Measurements from ENCODE around the gene VPS16.

VPS16 gene

DNA sequence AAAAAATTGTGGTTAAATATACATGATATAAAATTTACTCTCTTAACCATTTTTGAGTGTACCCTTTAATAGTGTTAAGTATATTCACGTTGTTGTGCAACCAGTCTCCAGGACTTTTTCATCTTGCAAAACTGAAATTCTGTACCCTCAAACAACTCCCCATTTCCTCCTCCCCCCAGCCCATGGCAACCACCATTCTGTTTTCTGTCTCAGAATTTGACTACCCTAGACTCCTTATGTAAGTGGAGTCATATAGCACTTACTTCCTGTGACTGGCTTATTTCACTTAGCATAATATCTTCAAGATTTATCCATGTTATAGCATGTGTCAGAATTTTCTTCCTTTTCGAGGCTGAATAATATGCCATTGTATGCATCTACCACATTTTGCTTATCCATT, 5.1 kb downstream of the VPS16 start:
- no peak for DNase-seq (ENCODE audit: low read depth)
- TF ChIP-seq, protein P1, sequence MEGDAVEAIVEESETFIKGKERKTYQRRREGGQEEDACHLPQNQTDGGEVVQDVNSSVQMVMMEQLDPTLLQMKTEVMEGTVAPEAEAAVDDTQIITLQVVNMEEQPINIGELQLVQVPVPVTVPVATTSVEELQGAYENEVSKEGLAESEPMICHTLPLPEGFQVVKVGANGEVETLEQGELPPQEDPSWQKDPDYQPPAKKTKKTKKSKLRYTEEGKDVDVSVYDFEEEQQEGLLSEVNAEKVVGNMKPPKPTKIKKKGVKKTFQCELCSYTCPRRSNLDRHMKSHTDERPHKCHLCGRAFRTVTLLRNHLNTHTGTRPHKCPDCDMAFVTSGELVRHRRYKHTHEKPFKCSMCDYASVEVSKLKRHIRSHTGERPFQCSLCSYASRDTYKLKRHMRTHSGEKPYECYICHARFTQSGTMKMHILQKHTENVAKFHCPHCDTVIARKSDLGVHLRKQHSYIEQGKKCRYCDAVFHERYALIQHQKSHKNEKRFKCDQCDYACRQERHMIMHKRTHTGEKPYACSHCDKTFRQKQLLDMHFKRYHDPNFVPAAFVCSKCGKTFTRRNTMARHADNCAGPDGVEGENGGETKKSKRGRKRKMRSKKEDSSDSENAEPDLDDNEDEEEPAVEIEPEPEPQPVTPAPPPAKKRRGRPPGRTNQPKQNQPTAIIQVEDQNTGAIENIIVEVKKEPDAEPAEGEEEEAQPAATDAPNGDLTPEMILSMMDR (IDR thresholded peaks at IDR 0.05; ENCODE audit: insufficient read depth, low read depth, low read length, missing control alignments) = no peak

GRCh38 chr20:2846698-2847097, 6.2 kb downstream of the VPS16 start:
- TF ChIP-seq, protein P1 (IDR thresholded peaks at IDR 0.05; ENCODE audit: insufficient read depth, low read depth, low read length, missing control alignments) = no peak
- H3K4me3 ChIP-seq (ENCODE audit: low read length) = no peak overlapping the region
- DNase-seq (ENCODE audit: low read depth) = no peak

More for the DNA sequence above, 5.1 kb downstream of the VPS16 start:
- no peak overlapping the region for H3K4me3 ChIP-seq (ENCODE audit: low read length)

- TF ChIP-seq, protein P1 (IDR thresholded peaks at IDR 0.05; ENCODE audit: insufficient read depth, low read depth, low read length, missing control alignments) = no peak
- no peak for DNase-seq (ENCODE audit: low read depth)
Measured at GRCh38 chr20:2847802-2848201, 7.3 kb downstream of the VPS16 start.

DNA sequence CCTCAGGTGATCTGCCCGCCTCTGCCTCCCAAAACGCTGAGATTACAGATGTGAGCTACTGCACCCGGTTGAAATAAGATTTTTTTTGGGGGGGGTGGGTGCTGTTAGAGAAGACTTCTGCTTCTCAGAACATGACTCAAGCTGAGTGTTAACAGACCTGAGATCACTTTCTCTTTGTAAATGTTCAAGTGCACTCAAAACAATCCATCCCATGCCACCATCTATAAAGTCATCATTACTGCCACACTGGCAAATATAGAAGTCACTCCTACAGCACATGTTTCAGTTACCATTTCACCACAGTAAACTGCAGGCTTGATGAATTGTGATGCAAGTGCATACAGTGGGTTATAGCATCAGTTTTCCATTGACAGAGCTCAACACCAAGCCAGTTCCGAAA, 9.0 kb downstream of the VPS16 start:
- H3K4me3 ChIP-seq (ENCODE audit: low read length) = no peak overlapping the region

More at GRCh38 chr20:2847802-2848201, 7.3 kb downstream of the VPS16 start:
- no peak overlapping the region for H3K4me3 ChIP-seq (ENCODE audit: low read length)

DNA sequence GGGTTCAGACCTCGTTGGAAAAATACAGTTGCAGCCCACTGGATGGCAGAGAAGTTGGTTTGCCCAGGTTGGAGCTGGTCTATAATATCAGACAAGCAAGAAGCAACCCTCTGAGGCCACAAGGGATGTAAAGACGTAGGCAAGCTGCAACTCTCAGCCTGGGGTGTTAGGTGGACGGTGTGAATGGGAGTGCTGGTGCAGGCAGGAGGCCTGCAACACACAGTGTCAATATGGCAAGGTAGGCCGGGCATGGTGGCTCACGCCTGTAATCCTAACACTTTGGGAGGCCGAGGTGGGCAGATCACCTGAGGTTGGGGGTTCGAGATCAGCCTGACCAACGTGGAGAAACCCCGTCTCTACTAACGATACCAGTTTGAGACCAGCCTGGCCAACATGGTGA, 10.5 kb downstream of the VPS16 start:
- DNase-seq (ENCODE audit: low read depth) = no peak

More for the DNA sequence above, 9.0 kb downstream of the VPS16 start:
- TF ChIP-seq, protein P1 (IDR thresholded peaks at IDR 0.05; ENCODE audit: insufficient read depth, low read depth, low read length, missing control alignments) = no peak
- no peak for DNase-seq (ENCODE audit: low read depth)

GRCh38 chr20:2858591-2858990, 18.0 kb downstream of the VPS16 start:
- no peak for DNase-seq (ENCODE audit: low read depth)
- TF ChIP-seq, protein P1 (IDR thresholded peaks at IDR 0.05; ENCODE audit: insufficient read depth, low read depth, low read length, missing control alignments) = no peak
- H3K4me3 ChIP-seq (ENCODE audit: low read length) = no peak overlapping the region

More for the DNA sequence above, 10.5 kb downstream of the VPS16 start:
- H3K4me3 ChIP-seq (ENCODE audit: low read length) = no peak overlapping the region
- TF ChIP-seq, protein P1 (IDR thresholded peaks at IDR 0.05; ENCODE audit: insufficient read depth, low read depth, low read length, missing control alignments) = no peak

- DNase-seq (ENCODE audit: low read depth) = no peak
- TF ChIP-seq, protein P1 (IDR thresholded peaks at IDR 0.05; ENCODE audit: insufficient read depth, low read depth, low read length, missing control alignments) = no peak
- H3K4me3 ChIP-seq (ENCODE audit: low read length) = no peak overlapping the region
Measured at GRCh38 chr20:2859330-2860121, 19.0 kb downstream of the VPS16 start.

Measured in epithelial cell of esophagus (primary cell).